IPS-18a (cell line): Measurements from ENCODE around the gene DLAT.
"Not testable (repeated sequence)": the region's sequence is repeated elsewhere in the genome, so short reads cannot be mapped to it uniquely, and the experiment has no call there.

Experiments
- H3K27ac ChIP-seq: one replicate; pipeline ENCODE4 v1.5.1; 2013; ENCODE audit warnings: low read length
- H3K27me3 ChIP-seq: one replicate; pipeline ENCODE4 v1.6.1; 2013; ENCODE audit warnings: mild to moderate bottlenecking, low read length; ENCODE audit not compliant: control insufficient read depth, insufficient read depth
- H3K36me3 ChIP-seq: one replicate; pipeline ENCODE4 v1.6.1; 2013; ENCODE audit warnings: low read depth, low read length; ENCODE audit not compliant: control insufficient read depth
- H3K4me1 ChIP-seq: one replicate; pipeline ENCODE4 v1.6.1; 2013; ENCODE audit warnings: low read depth, low read length; ENCODE audit not compliant: control insufficient read depth
- H3K4me3 ChIP-seq: one replicate; pipeline ENCODE4 v1.5.1; 2013; ENCODE audit warnings: low read length
- H3K9ac ChIP-seq: one replicate; pipeline ENCODE4 v1.6.1; 2013; ENCODE audit warnings: mild to moderate bottlenecking, low read length, moderate library complexity
- H3K9me3 ChIP-seq: one replicate; pipeline ENCODE4 v1.6.1; 2013; ENCODE audit warnings: low read depth, low read length; ENCODE audit not compliant: control insufficient read depth

The DLAT gene

DNA sequence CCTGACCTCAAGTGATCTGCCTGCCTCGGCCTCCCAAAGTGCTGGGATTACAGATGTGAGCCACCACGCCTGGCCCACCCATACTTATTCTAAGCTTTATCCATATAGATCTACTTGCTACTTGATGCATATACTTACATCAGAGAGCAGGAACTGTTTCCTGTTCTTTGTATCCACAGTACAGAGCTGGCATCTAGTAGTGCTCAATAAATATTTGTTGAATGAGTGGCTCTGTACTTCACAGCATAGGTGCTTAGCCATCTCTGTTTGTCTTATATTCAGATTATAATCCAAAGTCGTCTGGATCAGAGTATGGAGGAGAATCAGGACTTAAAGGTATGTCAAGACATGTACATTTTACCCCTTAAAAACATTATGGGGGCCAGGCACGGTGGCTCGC, 38.6 kb upstream of the DLAT start:
- Histone ChIP-seq H3K4me3 (no peak overlapping the region), H3K36me3 (peaks cover 14% of the 10 kb centered on the region), H3K27me3 (no peaks in the 10 kb centered on the region)

DNA sequence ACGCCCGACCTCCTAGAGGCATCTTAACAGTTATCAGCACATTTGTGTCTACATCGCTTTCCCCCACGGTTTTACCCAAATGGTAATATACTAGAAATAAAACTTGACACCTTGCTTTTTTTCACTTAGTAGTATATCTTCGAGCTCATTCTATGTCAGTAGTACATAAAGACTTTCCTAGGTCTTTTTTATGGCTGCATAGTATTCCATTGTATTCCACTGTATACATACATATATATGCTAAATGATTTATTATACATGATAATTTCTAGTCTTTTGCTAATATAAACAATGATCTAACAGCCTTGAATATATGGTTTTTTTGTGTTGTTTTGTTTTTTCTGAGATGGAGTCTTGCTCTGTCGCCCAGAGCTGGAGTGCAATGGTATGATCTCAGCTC, 34.8 kb upstream of the DLAT start:
- H3K9me3 ChIP-seq = no peaks in the 10 kb centered on the region
- no peak overlapping the region for H3K9ac ChIP-seq
- peaks cover 38% of the 10 kb centered on the region for H3K36me3 ChIP-seq
- no peaks in the 10 kb centered on the region for H3K27me3 ChIP-seq
- H3K4me3 ChIP-seq = no peak overlapping the region
- no peak overlapping the region for H3K27ac ChIP-seq
- no peaks in the 10 kb centered on the region for H3K4me1 ChIP-seq

More for the DNA sequence above, 38.6 kb upstream of the DLAT start:
- Histone ChIP-seq H3K27ac (no peak overlapping the region), H3K4me1 (peaks cover 24% of the 10 kb centered on the region), H3K9me3 (no peaks in the 10 kb centered on the region), H3K9ac (no peak overlapping the region)

DNA sequence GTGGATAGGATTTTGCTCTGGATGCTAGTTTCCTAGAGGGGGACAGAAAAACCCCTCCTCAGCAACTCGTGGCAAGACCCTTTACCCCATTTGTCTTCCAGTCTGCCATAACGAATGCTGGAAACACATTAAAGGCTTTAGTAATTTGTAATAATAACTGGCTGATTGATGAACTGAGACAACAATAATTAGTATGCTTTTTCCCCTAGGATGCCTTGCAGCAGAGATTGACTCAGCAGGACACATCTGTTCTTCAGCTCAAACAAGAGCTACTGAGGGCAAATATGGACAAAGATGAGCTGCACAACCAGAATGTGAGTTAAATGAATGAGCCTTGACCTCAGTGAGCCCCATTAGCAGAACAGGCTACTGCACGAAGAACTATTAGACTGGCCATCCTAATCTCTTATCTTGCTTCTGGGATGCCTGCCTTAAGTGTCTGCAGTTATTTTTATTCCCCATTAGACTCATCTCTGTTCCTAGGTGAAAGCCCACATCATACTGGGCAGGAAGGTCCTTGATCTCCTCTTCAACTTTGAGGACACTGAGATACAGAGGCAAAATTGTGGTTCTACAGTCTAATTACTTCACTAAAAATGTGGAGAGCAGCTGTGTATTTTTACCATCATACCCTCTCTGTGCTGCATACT, 32.9 kb upstream of the DLAT start:
- Histone ChIP-seq H3K36me3 (peaks cover 37% of the 10 kb centered on the region), H3K4me1 (no peaks in the 10 kb centered on the region)

DNA sequence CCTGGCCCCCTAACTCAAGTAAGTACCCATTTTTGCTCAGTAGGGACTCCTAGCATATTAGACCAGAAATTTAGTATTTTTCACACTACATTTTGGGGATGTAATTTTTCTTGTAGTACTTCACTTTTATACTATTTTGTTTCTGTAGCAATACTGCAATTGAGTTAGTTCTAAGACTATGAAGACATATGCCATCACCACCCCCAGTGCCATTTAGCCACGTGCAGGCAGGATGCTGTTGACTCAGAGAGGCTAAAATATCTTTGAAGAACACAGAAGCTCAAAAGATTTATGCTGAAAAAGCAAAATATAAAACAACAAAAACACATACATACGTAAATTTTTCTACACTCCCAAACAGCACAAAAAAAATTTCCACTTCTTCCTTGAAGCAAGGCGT, 29.1 kb upstream of the DLAT start:
- Histone ChIP-seq H3K9ac (no peak overlapping the region), H3K4me3 (no peak overlapping the region), H3K27ac (no peak overlapping the region), H3K36me3 (peaks cover 32% of the 10 kb centered on the region), H3K27me3 (no peaks in the 10 kb centered on the region), H3K9me3 (no peaks in the 10 kb centered on the region), H3K4me1 (no peaks in the 10 kb centered on the region)

More for the DNA sequence above, 32.9 kb upstream of the DLAT start:
- no peaks in the 10 kb centered on the region for H3K27me3 ChIP-seq
- H3K9me3 ChIP-seq = no peaks in the 10 kb centered on the region
- no peak overlapping the region for H3K9ac ChIP-seq
- H3K4me3 ChIP-seq = no peak overlapping the region
- no peak overlapping the region for H3K27ac ChIP-seq

DNA sequence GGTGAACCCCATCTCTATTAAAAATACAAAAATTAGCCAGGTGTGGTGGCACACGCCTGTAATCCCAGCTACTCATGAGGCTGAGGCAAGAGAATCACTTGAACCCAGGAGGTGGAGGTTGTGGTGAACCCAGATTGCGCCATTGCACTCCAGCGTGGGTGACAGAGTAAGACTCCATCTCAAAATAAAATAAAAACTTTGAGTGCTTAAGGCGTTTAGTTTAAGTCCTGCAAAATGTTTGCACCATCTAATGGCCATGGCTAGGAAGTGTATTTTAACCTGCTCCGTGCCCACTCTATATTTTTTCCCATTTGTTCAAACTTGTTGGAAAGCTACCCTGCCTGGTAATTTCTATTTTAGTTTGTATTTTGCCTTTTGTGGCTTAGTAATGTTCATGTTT, 28.5 kb upstream of the DLAT start:
- not testable (repeated sequence) for H3K9me3 ChIP-seq, H3K4me3 ChIP-seq, H3K27ac ChIP-seq, H3K27me3 ChIP-seq, H3K9ac ChIP-seq, H3K4me1 ChIP-seq
- H3K36me3 ChIP-seq = peaks cover 32% of the 10 kb centered on the region

DNA sequence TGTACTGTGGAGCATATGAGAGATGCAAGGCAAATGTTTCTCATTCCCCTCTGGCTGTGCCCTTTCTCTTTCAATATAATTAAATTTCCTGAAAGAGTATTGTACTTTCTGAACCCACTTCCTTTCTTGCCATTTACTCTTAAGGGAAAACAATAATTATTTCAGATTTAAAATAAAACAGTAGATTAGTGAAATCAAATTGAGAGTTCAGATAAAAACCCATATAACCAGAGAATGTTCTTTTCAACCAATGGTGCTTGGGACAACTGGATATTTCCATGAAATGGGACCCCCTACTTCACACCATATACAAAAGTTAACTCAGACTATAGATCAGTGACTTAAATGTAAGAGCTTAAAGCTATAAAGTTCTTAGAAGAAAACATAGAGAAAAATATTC, 26.1 kb upstream of the DLAT start:
- no peaks in the 10 kb centered on the region for H3K4me1 ChIP-seq
- no peak overlapping the region for H3K4me3 ChIP-seq
- H3K27ac ChIP-seq = no peak overlapping the region
- no peaks in the 10 kb centered on the region for H3K9me3 ChIP-seq
- no peak overlapping the region for H3K9ac ChIP-seq
- H3K27me3 ChIP-seq = no peaks in the 10 kb centered on the region
- peaks cover 15% of the 10 kb centered on the region for H3K36me3 ChIP-seq

DNA sequence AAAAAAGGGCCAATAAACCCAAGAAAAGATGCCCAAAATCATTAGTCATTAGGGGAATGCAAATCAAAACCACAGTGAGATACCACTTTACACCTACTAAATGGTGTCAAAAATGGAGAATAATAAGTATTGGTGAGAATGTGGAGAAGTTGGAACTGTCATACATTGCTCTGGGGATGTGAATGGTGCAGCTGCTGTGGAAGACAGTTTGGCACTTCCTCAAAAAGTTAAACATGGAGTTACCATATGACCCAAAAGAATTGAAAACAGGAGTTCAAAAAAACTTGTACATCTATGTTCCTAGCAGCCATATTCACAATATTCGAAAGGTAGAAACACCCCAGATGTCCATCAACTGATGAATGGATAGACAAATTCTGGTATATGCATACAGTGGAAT, 24.5 kb upstream of the DLAT start:
- no peaks in the 10 kb centered on the region for H3K27me3 ChIP-seq
- no peaks in the 10 kb centered on the region for H3K4me1 ChIP-seq
- H3K27ac ChIP-seq = no peak overlapping the region
- no peak overlapping the region for H3K9ac ChIP-seq
- H3K9me3 ChIP-seq = peaks cover 4% of the 10 kb centered on the region
- peaks cover 4% of the 10 kb centered on the region for H3K36me3 ChIP-seq
- no peak overlapping the region for H3K4me3 ChIP-seq

DNA sequence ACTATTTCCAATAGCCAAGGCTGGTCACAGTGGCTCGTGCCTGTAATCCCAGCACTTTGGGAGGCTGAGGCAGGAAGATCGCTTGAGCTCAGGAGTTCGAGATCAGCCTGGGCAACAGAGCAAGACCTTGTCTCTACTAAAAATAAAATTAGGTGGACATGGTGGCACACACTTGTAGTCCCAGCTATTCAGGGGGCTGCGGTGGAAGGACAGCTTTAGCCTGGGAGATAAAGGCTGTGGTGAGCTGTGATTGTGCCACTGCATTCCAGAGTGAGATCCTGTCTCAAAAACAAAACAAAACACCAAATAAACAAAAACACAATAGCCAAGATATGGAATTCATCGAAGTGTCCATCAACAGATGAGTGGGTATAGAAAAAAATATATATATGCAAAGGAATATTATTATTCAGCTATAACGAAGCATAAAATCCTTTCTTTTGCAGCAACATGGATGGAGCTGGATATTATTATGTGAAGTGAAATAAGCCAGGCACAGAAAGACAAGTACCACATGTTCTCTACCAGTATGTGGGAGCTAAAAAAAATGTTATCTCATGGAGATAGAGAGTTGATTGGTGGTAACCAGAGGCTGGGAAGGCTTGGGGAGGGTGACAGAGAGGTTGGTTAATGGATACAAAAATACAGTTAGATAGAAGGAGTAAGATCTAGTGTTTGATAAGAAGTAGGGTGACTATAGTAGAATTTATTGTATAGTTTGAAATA, 22.6 kb upstream of the DLAT start:
- Histone ChIP-seq H3K9me3 (peaks cover 4% of the 10 kb centered on the region), H3K36me3 (no peaks in the 10 kb centered on the region), H3K4me3 (no peak overlapping the region), H3K27ac (no peak overlapping the region), H3K4me1 (no peaks in the 10 kb centered on the region), H3K27me3 (no peaks in the 10 kb centered on the region), H3K9ac (no peak overlapping the region)

DNA sequence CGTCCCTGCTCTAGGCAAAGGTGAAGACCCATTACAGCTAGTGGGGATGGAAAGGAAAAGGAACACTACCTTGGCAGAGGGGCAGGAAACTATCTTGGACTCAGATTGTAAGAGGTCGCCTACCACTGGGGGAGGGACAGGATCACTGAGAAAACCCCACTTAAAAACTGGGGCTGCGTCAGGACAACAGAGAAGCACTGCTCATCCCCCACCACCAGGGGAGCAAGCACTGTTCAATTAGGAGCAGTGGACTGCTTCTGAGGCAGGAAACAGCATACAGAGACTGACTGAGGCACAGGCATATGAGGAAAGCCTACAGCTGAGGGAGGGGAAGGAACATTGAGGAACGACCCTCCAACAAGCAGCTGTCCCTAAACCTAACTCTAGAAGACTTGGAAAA, 20.8 kb upstream of the DLAT start:
- H3K9me3 ChIP-seq = peaks cover 4% of the 10 kb centered on the region
- no peaks in the 10 kb centered on the region for H3K27me3 ChIP-seq
- no peak overlapping the region for H3K9ac ChIP-seq
- no peaks in the 10 kb centered on the region for H3K4me1 ChIP-seq
- H3K27ac ChIP-seq = no peak overlapping the region
- H3K4me3 ChIP-seq = no peak overlapping the region
- no peaks in the 10 kb centered on the region for H3K36me3 ChIP-seq

DNA sequence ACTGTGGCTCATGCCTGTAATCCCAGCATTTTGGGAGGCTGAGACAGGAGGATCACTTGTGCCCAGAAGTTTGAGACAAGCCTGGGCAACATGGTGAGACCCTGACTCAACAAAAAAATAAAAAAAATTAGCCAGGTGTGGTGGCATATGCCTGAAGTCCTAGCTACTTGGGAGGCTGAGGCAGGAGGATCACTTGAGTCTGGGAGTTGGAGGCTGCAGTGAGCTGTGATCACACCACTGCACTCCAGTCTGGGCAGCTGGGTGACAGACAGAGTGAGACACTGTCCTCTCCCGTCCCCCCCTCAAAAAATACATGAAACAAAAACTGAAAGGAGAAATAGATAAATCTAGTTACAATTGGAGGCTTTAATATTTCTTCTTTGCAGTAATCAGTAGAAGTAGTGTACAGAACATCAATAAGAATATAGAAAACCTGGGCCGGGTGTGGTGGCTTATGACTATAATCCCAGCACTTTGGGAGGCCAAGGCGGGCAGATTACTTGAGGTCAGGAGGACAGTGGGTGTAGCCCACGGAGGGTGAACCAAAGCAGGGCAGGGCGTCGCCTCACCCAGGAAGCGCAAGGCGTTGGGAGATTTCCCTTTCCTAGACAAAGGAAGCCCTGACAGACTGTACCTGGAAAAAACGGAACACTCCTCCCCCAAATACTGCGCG, 19.6 kb upstream of the DLAT start:
- no peaks in the 10 kb centered on the region for H3K27me3 ChIP-seq
- H3K4me1 ChIP-seq = no peaks in the 10 kb centered on the region
- peaks cover 4% of the 10 kb centered on the region for H3K9me3 ChIP-seq
- H3K4me3 ChIP-seq = no peak overlapping the region
- H3K9ac ChIP-seq = no peak overlapping the region
- H3K36me3 ChIP-seq = no peaks in the 10 kb centered on the region
- no peak overlapping the region for H3K27ac ChIP-seq

DNA sequence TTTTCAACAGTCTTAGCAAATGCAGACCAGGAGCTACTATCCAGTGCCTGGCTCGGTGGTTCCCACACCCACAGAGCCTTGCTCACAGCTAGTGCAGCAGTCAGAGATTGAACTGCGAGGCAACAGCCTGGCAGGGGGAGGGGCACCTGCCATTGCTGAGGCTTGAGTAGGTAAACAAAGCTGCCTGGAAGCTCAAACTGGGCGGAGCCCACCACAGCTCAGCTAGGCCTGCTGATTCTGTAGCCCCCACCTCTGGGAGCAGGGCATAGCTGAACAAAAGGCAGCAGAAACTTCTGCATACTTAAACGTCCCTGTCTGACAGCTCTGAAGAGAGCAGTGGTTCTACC, 19.1 kb upstream of the DLAT start:
- H3K27ac ChIP-seq, H3K4me3 ChIP-seq: not testable (repeated sequence)

DNA sequence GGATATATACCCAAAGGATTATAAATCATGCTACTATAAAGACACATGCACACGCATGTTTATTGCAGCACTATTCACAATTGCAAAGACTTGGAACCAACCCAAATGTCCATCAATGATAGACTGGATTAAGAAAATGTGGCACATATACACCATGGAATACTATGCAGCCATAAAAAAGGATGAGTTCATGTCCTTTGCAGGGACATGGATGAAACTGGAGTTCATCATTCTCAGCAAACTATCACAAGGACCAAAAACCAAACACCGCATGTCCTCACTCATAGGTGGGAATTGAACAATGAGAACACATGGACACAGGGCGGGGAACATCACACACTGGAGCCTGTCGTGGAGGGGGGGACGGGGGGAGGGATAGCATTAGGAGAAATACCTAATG, 13.8 kb upstream of the DLAT start:
- H3K9me3 ChIP-seq, H3K4me1 ChIP-seq, H3K27me3 ChIP-seq, H3K36me3 ChIP-seq, H3K4me3 ChIP-seq, H3K27ac ChIP-seq, H3K9ac ChIP-seq: not testable (repeated sequence)

More for the DNA sequence above, 19.1 kb upstream of the DLAT start:
- not testable (repeated sequence) for H3K9ac ChIP-seq, H3K36me3 ChIP-seq, H3K27me3 ChIP-seq, H3K9me3 ChIP-seq, H3K4me1 ChIP-seq
